Measurements from ENCODE around the gene DNAJB6.

Gene DNAJB6

DNA sequence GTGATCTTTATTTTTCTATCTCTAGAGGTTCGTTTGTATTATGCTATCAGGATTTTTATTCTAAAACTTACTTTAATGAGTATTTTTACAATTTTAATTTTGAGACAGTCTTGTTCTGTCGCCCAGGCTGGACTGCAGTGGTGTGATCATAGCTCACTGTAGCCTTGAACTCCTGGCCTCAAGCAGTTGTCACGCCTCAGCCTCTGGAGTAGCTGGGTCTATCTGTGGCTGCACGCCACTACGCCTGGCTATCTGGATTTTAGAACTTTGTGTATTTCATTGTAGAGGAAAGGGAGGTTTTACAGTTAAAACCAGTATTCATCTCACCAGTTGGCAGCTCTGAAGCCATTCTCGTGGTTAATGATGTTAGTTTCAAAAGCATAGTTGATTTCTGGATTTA is 25.9 kb downstream of the DNAJB6 start:
- in situ Hi-C loops (cut with MboI; ENCODE audit: low sequenced_read_pairs) = no loop called here

DNA sequence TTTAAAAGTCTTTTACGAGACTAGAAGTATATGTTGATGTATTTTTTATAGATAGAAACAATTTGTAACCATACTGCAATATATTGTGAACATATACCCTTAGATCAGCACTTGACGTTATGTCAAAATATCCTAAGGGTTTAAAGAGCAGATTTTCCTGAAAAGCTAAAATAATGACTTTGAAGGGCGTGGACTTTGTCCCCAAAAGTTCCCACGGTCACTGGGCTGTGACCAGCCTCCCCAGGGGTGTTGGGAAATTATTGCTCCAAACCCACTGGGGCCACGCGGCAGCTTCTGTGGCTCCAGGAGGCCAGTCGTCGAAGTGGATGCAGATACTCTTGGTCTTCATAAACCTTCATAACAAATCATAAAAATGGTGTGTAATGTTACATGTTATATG is 29.9 kb downstream of the DNAJB6 start:
- in situ Hi-C loops (cut with MboI; ENCODE audit: low sequenced_read_pairs) = no loop called here

DNA sequence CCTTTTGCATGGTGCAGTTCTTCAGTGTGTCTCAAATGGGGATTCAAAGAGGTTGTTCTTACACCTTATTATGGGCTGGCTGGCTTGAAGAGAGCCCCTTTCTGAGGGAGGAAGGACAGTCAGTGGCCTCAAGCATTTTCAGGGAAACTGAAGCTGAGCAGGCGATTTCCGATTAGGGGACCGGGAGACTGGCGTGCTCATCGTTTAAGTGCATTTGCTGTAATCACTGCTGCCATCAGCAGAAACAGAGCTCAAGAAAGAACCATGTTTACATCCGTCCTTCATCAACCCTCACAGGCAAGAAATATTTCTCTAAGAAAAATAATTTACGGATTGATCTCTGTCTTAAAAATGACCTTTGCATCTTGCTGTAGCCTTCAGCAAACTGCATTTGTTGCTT is 32.2 kb downstream of the DNAJB6 start:
- in situ Hi-C loops (cut with MboI; ENCODE audit: low sequenced_read_pairs) = no loop called here

DNA sequence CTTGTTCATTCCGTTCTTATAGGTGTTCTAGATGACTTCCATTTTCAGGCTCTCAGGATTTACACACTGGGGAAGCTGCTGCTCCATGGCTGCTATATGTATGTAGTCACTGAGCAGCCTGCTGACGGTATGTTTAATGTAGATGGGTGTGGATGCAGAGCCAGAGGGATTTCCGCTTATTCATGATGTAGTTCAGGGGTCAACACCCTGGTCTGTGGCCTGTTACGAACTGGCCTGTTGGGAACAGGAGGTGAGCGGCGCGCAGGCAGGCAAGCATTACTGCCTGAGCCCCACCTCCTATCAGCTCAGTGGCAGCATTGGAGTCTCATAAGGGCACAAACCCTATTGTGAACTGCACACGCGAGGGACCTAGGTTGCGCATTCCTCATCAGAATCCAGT is 33.9 kb downstream of the DNAJB6 start:
- in situ Hi-C loops (cut with MboI; ENCODE audit: low sequenced_read_pairs) = no loop called here

DNA sequence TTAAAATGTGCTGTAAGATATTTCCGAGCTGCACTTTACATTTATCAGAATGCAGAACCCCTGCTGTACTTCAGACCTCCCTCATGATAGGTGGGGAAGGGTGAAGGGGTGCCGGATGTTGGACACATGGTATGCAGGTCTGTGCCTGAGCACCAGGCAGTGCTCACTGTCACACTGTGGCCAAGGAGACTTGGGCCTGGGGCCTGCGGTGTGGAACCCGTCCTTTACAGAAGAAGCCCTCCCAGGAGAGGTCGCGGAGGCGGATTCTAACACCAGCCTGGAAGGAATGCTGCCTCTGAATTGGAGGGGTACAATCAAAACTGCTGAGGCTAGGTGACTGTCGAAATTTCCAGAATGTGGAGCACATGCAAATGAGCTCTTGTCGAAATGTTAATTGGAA is 34.5 kb downstream of the DNAJB6 start:
- in situ Hi-C loops (cut with MboI; ENCODE audit: low sequenced_read_pairs) = no loop called here

DNA sequence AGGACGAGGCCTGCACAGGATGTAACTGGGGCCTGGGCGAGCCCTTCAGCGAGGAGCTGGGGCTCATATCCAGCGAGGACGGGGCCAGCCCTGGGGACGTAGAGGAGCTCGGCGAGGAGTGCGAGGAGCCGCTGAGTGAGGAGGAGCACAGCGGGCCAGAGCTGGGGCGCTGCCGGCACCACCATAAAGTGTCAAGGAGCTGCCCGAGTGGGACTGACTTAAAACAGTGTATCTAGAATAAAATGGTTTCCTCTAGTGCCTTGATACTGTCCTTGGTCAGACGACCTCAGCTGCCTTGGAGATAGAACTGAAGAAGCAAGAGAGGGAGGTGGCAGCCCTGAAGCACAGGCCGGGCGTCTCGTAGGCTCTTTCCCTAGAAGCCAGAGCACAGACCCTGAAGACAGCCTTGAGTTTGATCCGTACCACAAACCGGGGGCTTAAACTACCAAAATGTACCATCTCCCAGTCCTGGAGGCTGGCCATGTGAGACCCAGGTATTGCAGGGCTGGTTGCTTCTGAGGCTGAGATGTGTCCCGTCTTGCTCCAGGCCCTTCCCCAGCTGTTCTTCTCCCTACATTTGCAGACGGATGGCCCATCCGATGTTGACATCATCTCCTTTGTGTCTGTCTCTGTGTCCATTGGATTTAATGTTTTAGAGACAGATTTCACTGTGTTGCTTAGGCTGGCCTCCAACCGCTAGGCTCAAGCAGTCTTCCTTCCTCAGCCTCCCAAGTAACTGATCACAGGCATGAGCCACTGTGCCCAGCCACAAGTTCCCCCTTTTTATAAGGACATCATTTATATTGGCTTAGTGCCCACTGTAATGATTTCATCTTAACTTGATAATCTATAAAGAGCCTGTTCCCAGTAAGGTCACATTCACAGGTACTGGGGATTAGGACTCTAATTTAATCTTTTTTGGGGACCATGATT is 35.8 kb downstream of the DNAJB6 start:
- in situ Hi-C loops (cut with MboI; ENCODE audit: low sequenced_read_pairs) = no loop called here

DNA sequence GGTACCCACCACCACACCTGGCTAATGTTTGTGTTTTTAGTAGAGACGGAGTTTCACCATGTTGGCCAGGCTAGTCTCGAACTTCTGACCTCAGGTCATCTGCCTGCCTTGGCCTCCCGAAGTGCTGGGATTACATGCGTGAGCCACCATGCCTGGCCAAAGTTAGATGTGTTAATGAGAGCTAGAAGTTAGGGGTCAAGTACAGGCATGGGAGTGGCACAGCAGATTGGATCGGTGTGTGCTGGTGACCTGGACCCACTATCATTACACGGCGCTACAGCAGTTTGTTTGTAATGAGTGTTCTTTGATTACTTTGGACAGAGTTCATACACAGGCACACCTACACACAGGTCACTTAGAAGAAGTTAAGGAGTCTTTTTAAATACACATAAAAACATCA is 36.7 kb downstream of the DNAJB6 start:
- in situ Hi-C loops (cut with MboI; ENCODE audit: low sequenced_read_pairs) = no loop called here

DNA sequence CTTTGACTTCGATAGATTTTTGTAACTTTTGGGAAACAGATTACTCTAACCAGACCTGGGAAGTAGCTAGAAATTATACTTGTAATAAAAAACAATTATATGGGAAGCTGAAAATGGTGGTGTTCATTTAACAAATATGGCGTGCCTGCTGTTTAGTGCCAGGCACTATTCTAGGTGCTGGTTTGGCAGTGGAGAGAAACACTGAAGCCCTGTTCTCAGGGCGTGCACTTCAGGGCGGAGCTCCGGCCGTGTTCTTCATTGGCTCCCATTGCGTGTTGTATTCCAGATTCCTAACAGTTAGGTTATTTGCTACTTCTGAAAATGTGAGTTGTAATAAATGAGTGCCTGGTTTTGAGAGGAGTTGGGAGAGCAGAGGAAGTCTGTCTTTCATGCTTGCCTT is 38.6 kb downstream of the DNAJB6 start:
- in situ Hi-C loops (cut with MboI; ENCODE audit: low sequenced_read_pairs) = no loop called here

DNA sequence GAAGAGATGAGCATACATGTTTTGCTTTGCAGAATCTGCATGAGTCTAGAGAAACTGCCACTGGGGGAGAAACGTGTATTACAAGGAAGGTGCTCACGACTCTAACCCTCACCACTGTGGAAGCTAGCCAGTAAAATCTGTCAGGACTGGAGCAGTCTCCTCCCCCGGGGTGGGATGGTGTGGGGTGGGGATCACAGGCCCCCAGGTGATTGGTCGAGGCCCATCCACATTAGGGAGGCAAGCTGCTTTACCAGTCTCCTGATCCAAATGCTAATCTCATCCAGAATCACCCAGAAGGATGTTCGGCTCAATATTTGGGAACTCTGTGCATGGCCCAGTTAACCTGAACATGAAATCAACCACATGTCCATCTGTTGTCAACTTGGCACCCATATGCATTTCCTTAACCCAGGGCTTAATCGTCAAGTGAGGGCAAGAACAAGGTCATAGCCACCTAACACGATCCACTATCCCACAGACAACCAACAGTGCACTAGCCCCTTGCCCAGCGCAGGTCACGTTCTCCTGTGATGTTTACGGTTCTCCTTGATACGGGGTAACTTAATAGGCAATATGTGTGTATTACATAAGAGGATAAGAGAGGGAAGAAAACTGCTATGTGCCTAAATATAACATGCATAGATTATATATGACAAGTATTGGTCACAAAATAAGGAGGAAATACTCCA is 40.8 kb downstream of the DNAJB6 start:
- in situ Hi-C loops (cut with MboI; ENCODE audit: low sequenced_read_pairs) = no loop called here

DNA sequence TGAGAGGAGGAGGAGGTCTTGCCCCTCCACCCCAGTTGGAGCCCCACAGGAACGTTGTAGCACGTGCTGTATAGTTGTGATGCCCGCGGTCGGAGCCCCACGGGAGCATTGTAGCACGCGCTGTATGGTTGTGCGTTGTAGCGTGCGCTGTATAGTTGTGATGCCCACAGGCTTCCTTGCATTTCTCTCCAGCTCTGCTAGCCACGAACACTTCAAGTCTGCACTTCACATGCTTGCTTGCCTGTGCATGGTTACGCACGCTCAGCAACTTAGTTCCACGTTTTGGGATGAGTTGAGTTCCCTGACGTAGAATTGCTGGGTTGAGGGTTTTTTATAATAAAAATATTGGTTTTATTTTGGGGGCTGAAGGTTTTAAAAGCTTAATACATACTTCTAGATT is 41.6 kb downstream of the DNAJB6 start:
- in situ Hi-C loops (cut with MboI; ENCODE audit: low sequenced_read_pairs) = no loop called here

DNA sequence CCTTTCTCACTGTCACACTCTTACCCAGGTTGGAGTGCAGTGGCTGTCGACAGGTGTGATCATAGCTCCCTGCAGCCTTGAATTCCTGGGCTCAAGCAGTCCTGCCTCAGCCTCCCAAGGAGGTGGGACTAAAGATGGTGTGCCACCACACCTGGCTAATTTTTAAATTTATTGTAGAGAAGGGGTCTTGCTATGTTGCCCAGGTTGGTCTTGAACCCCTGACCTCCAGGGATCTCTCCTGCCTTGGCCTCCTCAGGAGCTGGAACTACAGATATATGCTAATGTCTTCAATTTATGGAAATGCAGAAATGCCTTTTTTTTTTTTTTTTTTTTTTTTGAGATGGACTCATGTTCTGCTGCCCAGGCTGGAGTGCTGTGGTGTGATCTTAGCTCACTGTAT is 42.7 kb downstream of the DNAJB6 start:
- in situ Hi-C loops (cut with MboI; ENCODE audit: low sequenced_read_pairs) = no loop called here

DNA sequence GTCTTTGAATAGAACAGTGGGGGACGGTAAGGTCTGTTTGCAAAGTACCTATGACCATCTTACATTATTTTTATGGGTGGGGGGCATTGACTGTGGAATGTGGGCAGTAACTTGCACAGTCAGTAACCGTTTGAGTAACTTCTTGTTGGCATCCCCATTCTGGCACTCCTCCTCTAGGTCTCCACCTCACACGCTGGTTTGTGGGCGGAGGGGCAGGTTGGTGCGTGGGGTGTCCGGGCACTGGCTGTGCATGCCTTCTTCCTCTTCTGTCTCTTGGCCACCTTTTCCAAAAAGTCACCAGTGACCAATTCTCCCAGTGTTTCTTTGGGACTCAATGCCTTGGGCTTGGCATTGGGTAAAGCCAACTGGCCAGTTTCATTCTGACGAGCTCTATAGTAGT is 43.6 kb downstream of the DNAJB6 start:
- in situ Hi-C loops (cut with MboI; ENCODE audit: low sequenced_read_pairs) = no loop called here

DNA sequence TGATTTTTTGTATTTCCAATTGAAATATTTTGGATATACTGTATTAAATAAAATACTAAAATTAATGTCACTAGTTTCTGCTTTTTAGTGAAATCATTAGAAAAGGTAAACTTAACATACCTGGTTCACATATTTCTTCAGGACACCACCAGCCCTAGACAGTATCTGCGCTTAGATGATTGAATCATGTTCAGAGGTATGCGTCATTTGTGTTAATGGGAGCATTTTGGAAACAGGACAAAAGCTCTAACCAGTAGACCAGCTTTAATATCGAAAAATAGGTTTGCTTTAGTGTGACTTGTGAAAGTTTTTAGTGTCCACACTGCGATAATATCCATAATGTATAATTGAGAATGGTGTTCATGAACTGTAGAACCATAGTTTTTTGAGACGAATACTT is 47.1 kb downstream of the DNAJB6 start:
- in situ Hi-C loops (cut with MboI; ENCODE audit: low sequenced_read_pairs) = no loop called here

DNA sequence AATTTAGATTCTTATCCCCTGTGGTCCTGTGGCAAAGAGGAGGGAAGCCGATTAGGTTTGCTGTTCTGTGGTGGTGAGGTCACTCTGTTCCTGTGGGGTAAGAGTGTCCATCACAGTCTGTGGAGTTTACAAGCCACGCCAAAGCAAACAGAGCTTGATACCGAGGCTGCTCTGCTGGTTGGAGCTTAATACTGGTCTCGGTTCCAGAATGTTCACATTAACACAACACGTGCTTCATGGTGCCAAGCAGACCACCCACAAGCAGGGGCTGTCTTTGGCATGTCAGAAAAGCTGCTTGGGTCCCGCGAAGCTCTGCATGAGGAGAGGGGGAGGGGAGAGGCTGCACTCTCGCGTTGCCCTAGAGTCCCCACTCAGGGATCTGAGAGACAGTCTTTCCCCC is 47.5 kb downstream of the DNAJB6 start:
- in situ Hi-C loops (cut with MboI; ENCODE audit: low sequenced_read_pairs) = no loop called here

DNA sequence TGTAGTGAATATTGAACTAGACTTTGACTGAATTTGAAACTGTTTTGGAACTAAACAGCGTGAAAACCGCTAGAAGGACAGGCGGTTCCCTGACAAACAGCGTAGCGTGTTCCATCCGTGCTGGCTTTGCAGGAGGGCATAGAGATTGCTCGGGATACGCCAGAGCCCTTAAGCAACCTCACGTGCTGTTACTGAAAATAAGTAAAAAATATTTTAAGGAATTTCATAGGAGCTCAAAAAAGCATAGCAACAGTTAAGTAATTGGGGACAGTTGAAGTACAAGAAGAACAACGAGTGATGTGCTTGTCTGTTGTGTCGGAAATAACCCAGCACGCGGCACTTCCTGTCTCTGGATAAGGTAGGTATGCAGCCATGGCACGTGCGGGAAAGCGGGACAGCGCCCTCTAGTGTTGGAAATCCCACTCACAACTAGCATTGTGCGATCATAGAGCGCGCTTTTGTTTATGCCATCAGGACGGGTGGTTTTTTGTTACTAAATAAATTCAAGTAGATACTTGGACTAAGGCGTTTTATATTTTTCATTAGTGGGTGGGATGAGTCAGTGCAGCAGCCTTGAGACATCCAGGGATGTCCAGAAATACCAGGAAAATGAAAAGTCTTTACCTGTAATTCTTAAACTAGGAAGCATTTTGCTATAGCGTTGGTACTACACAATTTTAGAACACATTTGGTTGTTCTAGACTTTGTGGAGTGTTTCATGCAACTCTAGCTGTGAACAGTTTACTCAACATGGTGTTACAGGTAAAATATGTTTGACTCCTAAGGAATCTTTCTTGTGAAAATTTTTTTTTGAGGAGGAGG is 50.4 kb downstream of the DNAJB6 start:
- in situ Hi-C loops (cut with MboI; ENCODE audit: low sequenced_read_pairs) = no loop called here

DNA sequence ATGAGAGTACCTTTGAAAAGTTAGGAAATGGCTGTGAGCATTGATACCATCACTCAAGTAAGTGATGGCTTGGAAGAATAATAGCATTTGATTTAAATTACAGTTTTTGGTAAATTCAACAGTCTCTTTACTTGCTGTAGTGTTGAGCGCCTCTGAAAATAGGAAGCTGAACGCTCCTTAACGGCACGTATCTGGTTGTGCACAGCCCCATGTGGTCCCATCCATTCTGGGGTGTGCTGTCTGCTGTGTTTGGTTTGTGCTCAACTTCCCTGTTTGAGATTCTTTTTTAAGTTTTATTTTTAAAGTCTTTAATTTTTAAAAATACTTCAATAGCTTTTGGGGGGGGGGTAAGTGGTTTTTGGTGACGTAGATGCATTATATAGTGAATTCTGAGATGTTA is 51.5 kb downstream of the DNAJB6 start:
- in situ Hi-C loops (cut with MboI; ENCODE audit: low sequenced_read_pairs) = no loop called here

DNA sequence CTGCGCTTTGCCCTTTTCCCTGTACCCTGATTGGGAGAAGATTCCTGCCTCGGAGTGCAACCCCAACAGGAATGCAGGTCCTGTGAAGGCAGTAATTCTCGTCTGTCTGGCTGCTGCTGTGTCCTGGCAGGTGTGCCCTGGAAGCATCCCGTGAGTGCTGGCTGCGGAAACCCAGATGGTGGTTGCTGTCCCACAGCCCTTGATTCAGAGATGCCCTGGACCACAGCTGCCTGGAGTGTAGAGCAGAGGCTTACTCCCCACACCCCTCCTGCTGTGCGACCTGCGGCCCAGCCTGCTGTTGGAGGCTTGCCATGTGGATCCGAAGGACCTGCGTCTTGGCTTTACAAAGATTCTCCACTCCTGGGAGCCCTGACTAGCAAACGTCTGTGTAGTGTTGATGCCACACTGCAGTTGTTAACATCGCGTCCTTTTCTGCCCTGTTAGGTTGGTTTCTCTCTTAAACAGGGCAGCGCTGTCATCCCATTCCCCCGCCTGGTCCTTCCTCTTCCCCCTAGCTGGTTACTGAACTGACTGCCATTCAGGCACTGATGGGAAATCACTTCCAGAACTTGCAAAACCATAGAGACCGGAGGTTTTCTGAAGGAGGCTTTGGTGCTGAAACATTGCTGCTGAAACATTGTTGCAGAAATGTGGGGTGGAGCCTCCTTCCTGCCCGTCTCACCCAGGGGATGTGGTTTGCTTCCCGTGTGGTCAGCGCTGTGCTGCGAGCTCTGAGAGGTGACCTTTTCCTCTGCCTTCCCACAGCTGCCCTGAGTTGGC is 53.3 kb downstream of the DNAJB6 start:
- in situ Hi-C loops (cut with MboI; ENCODE audit: low sequenced_read_pairs) = no loop called here

DNA sequence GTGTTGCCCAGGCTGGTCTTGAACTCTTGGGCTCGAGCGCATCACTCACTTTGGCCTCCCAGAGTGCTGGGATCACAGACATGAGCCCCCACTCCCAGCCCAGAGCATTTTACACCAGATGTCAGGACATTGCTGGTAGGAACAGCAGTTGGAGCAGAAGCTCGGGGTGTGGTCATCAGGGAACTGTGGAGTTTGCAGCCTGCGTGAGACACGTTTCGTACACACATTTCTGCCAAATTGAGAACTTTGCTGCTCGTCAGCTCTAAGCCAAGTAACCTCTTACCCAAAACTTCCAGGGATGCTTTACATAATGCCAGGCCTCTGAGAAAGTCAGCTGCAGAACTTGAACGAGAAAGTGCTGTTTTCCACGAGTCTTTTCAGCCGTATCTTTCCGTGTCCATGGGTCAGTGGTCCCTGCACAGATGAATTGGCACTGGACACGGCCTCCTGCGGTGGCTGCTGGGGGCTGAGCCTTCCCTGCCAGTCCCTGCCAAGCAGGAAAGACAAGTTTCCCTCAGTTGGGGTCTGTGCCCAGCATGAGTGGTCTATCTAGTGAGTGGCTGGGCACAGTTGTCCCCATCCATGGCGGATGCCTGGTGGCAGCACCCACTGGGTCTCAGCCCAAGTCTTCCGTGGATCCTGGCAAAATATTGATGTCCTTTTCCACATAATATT is 54.4 kb downstream of the DNAJB6 start:
- in situ Hi-C loops (cut with MboI; ENCODE audit: low sequenced_read_pairs) = no loop called here

DNA sequence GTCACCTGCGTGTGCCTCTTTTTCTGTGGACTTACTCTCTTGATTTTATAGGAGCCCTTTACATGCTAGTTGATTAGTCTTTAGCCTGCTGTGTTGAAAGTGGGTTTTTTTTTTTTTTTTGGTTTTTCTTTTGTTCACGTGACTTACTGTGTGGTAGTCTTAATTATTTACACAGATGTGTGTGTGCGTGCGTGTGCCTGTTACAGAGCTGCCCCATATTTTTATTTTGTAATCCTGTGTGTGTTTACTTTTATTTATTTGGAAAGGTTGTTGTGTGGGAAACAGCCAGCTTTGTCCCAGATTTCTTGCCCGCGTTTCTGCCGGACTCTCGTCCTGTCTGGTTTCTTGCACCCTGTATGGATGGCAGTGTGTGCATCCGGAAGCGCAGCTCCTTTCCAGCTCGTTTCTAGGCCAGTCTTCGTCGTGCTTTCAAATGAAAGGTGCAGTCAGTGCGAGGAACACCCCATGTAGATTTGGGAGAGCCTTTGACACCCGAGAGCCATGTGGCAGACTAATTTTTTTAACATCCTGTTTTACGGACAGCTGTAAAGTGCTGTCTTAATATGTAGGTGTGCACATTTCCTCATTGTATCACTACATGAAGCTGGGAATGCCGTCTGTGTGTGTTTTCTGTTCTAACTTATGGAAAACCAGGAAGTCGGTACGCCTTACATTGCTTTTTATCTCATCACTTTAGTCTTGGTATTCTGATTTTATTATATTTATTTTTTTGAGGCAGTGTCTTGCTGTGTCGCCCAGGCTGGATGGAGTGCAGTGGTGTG is 55.6 kb downstream of the DNAJB6 start:
- in situ Hi-C loops (cut with MboI; ENCODE audit: low sequenced_read_pairs) = no loop called here

Measured in HL-60/S4 treated with retinoic acid at 250 ng/mL for 4 days and 3 days (cell line).